PC-3 (cell line): Measurements from ENCODE around the gene ASB18. TPM values are rescaled to one million over a fixed set of nuclear protein-coding genes. Genes with fewer than 3 reads are reported as not detected.

Experiments used
- ATAC-seq: fragments of 200-7000 bp; cut with Tn5 transposase; 2 replicates; pipeline ENCODE4 v1.9.1; 2020; ENCODE audit warnings: mild to moderate bottlenecking, moderate library complexity
- BruUV-seq: library from RNA; stranded (reverse); fragments of 400-500 nt; replicated peaks from 2 replicates; lab custom pipeline; 2021; lab: Mats Ljungman, UMichigan
- CTCF ChIA-PET: fragments of 300-600 bp; sonication (Branson Sonifier 250); formaldehyde crosslinking; loops from one replicate; lab custom pipeline; 2022; ENCODE audit warnings: antibody characterized with exemption; lab: Charles Lee
- POLR2A ChIA-PET: fragments of 300-600 bp; sonication (Branson Sonifier 250); formaldehyde crosslinking; loops from one replicate; lab custom pipeline; 2022; ENCODE audit warnings: antibody characterized with exemption; ENCODE audit not compliant: unreplicated experiment; lab: Charles Lee
- DNase-seq: peaks from one replicate; pipeline ENCODE4 v3.0.0-alpha.2; 2015
- H2AFZ ChIP-seq: fragments of 300-600 bp; sonication (generic); 2 replicates; pipeline ENCODE4 v1.6.0; 2016; ENCODE audit warnings: antibody characterized with exemption, low read length
- H3F3A ChIP-seq: fragments of 300-600 bp; sonication (generic); one replicate; pipeline ENCODE4 v1.6.0; 2017; ENCODE audit warnings: antibody characterized with exemption, low read length, control low read depth, mild to moderate bottlenecking; ENCODE audit not compliant: unreplicated experiment
- H3K27ac ChIP-seq: fragments of 300-600 bp; sonication (generic); 2 replicates; pipeline ENCODE4 v1.5.1; 2016; ENCODE audit warnings: mild to moderate bottlenecking, low read length
- H3K27me3 ChIP-seq: fragments of 300-600 bp; sonication (generic); 2 replicates; pipeline ENCODE4 v1.6.1; 2016; ENCODE audit warnings: low read length, mixed read lengths
- H3K36me3 ChIP-seq: fragments of 300-600 bp; sonication (generic); 2 replicates; pipeline ENCODE4 v1.6.1; 2016; ENCODE audit warnings: low read depth, mixed run types, low read length, mixed read lengths
- H3K4me1 ChIP-seq: fragments of 300-600 bp; sonication (generic); 2 replicates; pipeline ENCODE4 v1.5.1; 2016; ENCODE audit warnings: low read length; ENCODE audit not compliant: insufficient read depth
- H3K4me2 ChIP-seq: fragments of 300-600 bp; sonication (generic); 2 replicates; pipeline ENCODE4 v1.6.0; 2016; ENCODE audit warnings: low read length
- H3K4me3 ChIP-seq: fragments of 300-600 bp; sonication (generic); 2 replicates; pipeline ENCODE4 v1.5.1; 2016; ENCODE audit warnings: mild to moderate bottlenecking, low read length, mixed read lengths
- H3K79me2 ChIP-seq: fragments of 300-600 bp; sonication (generic); 2 replicates; pipeline ENCODE4 v1.6.1; 2017; ENCODE audit warnings: low read length, mixed read lengths
- H3K9ac ChIP-seq: fragments of 300-600 bp; sonication (generic); 2 replicates; pipeline ENCODE4 v1.6.0; 2016; ENCODE audit warnings: mild to moderate bottlenecking, low read length
- H3K9me2 ChIP-seq: fragments of 300-600 bp; sonication (generic); replicated peaks from 2 replicates; pipeline ENCODE4 v1.6.1; 2016; ENCODE audit warnings: mixed run types, low read length, mixed read lengths
- H3K9me3 ChIP-seq: fragments of 300-600 bp; sonication (generic); 2 replicates; pipeline ENCODE4 v1.6.1; 2016; ENCODE audit warnings: low read length, mixed read lengths
- H4K20me1 ChIP-seq: fragments of 300-600 bp; sonication (generic); 2 replicates; pipeline ENCODE4 v1.6.1; 2016; ENCODE audit warnings: low read length, mixed read lengths
- CTCF ChIP-seq: fragments of 300-600 bp; sonication (generic); conservative IDR thresholded peaks from 2 replicates; pipeline ENCODE4 v1.5.1; 2017; ENCODE audit warnings: antibody characterized with exemption, low read depth, mild to moderate bottlenecking, low read length
- EZH2 ChIP-seq: fragments of 300-600 bp; sonication (generic); IDR thresholded peaks from one replicate; pipeline ENCODE4 v1.6.1; 2017; ENCODE audit warnings: antibody characterized with exemption, mild to moderate bottlenecking, low read length; ENCODE audit not compliant: unreplicated experiment
- EZH2phosphoT487 ChIP-seq: fragments of 300-600 bp; sonication (generic); IDR thresholded peaks from 2 replicates; pipeline ENCODE4 v1.6.1; 2018; ENCODE audit warnings: mild to moderate bottlenecking, antibody characterized with exemption, low read length, borderline replicate concordance
- intact Hi-C: fragments of 100-400 bp; cut with micrococcal nuclease; formaldehyde crosslinking; loops from 2 replicates; pipeline ENCODE4 v1.9.0; 2023
- total RNA-seq: library from RNA; depleted of rRNA; stranded (reverse); fragments of >200 nt; gene quantifications from 2 replicates; pipeline ENCODE4 v1.2.3, GENCODE V29; 2014

Gene ASB18
- total RNA-seq, 1 experiment from 2014 or later, result 0.15 TPM

GRCh38 chr2:236180076-236180816 lies 84.0 kb downstream of the ASB18 start:
- intact Hi-C loops, result loop anchor here (2.0 kb wide), 1 partner anchor 377 kb away; no protein-coding TSS in a partner anchor
- Histone ChIP-seq H3K9me3 (no peaks in the 10 kb centered on the region), H2AFZ (peak overlapping the region; percentile 52), H3K27ac (peak overlapping the region; percentile 15), H3F3A (no peaks in the 10 kb centered on the region), H3K36me3 (no peaks in the 10 kb centered on the region), H3K9ac (peak overlapping the region; percentile 25; the same call in 1 of the 2 replicates), H3K4me3 (peak overlapping the region; percentile 80), H4K20me1 (no peaks in the 10 kb centered on the region), H3K4me2 (peak overlapping the region; percentile 91), H3K79me2 (no peaks in the 10 kb centered on the region), H3K9me2 (no peaks in the 10 kb centered on the region), H3K27me3 (no peaks in the 10 kb centered on the region), H3K4me1 (peaks cover 14% of the 10 kb centered on the region)
- ChIA-PET POLR2A (interaction anchor here (0.6 kb wide), 1 partner anchor 107 kb away, joined by 3 read pairs; no protein-coding TSS in a partner anchor), CTCF (interaction anchor here (0.6 to 1.2 kb wide), 9 partner anchors 11 to 510 kb away, joined by 3 to 7 read pairs (median 5); partner anchors contain the start of gene GBX2)
- DNase-seq (peak; percentile 56), ATAC-seq (peak; percentile 9)
- TF ChIP-seq EZH2, result no peak
- TF ChIP-seq EZH2phosphoT487, result no peak
- TF ChIP-seq CTCF, result no peak
- BruUV-seq, result TSS peak; percentile 30

- Histone ChIP-seq H3K9me2 (no peaks in the 10 kb centered on the region), H3K4me1 (peaks cover 14% of the 10 kb centered on the region), H3K27me3 (no peaks in the 10 kb centered on the region), H3K4me3 (peak overlapping the region; percentile 80), H3F3A (no peaks in the 10 kb centered on the region), H3K4me2 (peak overlapping the region; percentile 91), H3K27ac (peak overlapping the region; percentile 15), H2AFZ (peak overlapping the region; percentile 96), H4K20me1 (no peaks in the 10 kb centered on the region), H3K79me2 (no peaks in the 10 kb centered on the region), H3K36me3 (no peaks in the 10 kb centered on the region), H3K9ac (peak overlapping the region; percentile 67), H3K9me3 (no peaks in the 10 kb centered on the region)
- intact Hi-C loops, result loop anchor here (2.0 kb wide), 1 partner anchor 377 kb away; no protein-coding TSS in a partner anchor
- ATAC-seq (peak; percentile 5), DNase-seq (no peak)
- TSS peak; percentile 82 for BruUV-seq
- CTCF ChIA-PET, result interaction anchor here (0.6 to 1.2 kb wide), 3 partner anchors 10 to 509 kb away, joined by 3 to 5 read pairs (median 4); no protein-coding TSS in a partner anchor
- TF ChIP-seq CTCF, result no peak
- POLR2A ChIA-PET, result no interaction called here
Measured at GRCh38 chr2:236179236-236180075, 84.8 kb downstream of the ASB18 start.
